ENCODE results near the gene MAU2. TPM values are rescaled to one million over a fixed set of nuclear protein-coding genes. Genes with fewer than 3 reads are reported as not detected.
A peak's percentile ranks its signal among the peaks of the same experiment; 100 is the strongest.
"Not testable (repeated sequence)": the region's sequence is repeated elsewhere in the genome, so short reads cannot be mapped to it uniquely, and the experiment has no call there.

MAU2 gene
- polyA plus RNA-seq, 1 experiment = 14.7 TPM

GRCh38 chr19:19379527-19379926, 58.9 kb downstream of the MAU2 start:
- ChIA-PET POLR2A (no interaction called here), CTCF (interaction anchor here (1.5 to 1.8 kb wide), 2 partner anchors 13 to 111 kb away, joined by 3 to 7 read pairs; no protein-coding TSS in a partner anchor)
- no peak for DNase-seq (ENCODE audit: low read depth, low spot score)
- Histone ChIP-seq H3K27me3 (ENCODE audit: control insufficient read depth, insufficient read depth, low read length) (no peaks in the 10 kb centered on the region), H3K9me3 (ENCODE audit: control insufficient read depth, insufficient read depth, low read length) (no peaks in the 10 kb centered on the region; the same call in 1 of the 2 replicates), H3K27ac (ENCODE audit: low read depth, low read length) (no peak overlapping the region), H3K4me3 (ENCODE audit: low read depth, low read length) (no peak overlapping the region)
- TF ChIP-seq CTCF (IDR thresholded peaks at IDR 0.05; ENCODE audit: low read depth, low read length) = no peak

- H3K9me3 ChIP-seq (ENCODE audit: control insufficient read depth, insufficient read depth, low read length); POLR2A ChIA-PET; H3K4me3 ChIP-seq (ENCODE audit: low read depth, low read length); H3K27ac ChIP-seq (ENCODE audit: low read depth, low read length); H3K27me3 ChIP-seq (ENCODE audit: control insufficient read depth, insufficient read depth, low read length); DNase-seq (ENCODE audit: low read depth, low spot score): not testable (repeated sequence)
- CTCF ChIA-PET = interaction anchor here (1.5 to 1.8 kb wide), 2 partner anchors 14 to 110 kb away, joined by 3 to 7 read pairs; no protein-coding TSS in a partner anchor
Measured at GRCh38 chr19:19380316-19380715, 59.7 kb downstream of the MAU2 start.

DNA sequence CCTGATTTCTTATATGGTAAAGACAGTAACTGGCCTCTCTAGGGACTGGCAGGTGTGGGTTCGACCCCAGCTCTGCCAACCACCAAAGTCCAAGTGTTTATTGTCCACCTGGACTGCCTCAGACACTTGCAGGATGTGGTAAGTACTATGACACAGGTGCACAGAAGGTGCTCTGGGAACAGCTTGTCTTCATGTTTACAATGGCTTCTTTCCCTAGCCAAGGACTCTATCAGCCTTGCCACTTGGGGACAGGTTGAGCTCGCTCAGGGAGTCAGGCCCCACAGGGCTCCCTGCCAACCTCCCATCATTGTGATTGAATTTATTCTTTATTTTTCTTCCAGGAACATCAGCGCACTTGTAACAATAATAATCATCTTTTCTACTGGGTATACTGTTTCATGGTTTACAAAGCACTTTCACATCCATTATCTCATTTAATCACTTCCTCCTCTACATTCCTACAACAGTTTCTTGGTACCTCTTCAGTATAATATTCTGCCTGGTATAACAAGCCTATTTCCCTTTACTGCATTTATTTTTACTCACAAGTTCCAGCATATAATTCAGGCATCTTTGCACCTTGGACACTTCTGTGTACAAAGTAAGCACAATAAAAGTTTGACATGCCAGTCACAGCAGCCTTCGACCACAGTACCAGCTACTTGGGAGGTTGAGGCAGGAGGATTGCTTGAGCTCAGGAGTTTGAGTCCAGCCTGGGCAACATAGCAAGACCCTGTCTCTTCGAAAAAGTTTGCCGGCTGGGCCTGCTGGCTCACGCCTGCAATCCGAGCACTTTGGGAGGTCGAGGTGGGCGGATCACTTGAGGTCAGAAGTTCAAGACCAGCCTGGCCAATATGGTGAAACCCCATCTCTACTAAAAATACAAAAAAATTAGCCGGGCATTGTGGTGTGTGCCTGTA, 60.6 kb downstream of the MAU2 start:
- Histone ChIP-seq H3K9me3 (ENCODE audit: control insufficient read depth, insufficient read depth, low read length) (no peaks in the 10 kb centered on the region; the same call in 1 of the 2 replicates), H3K4me3 (ENCODE audit: low read depth, low read length) (no peak overlapping the region), H3K27ac (ENCODE audit: low read depth, low read length) (no peak overlapping the region), H3K27me3 (ENCODE audit: control insufficient read depth, insufficient read depth, low read length) (no peaks in the 10 kb centered on the region)
- no peak for TF ChIP-seq CTCF (IDR thresholded peaks at IDR 0.05; ENCODE audit: low read depth, low read length)
- DNase-seq (ENCODE audit: low read depth, low spot score) = no peak
- POLR2A ChIA-PET = no interaction called here
- CTCF ChIA-PET = interaction anchor here (0.7 to 1.5 kb wide), 3 partner anchors 15 to 111 kb away, joined by 3 to 5 read pairs (median 3); no protein-coding TSS in a partner anchor

GRCh38 chr19:19382118-19382517, 61.5 kb downstream of the MAU2 start:
- DNase-seq (ENCODE audit: low read depth, low spot score) = no peak
- Histone ChIP-seq H3K9me3 (ENCODE audit: control insufficient read depth, insufficient read depth, low read length) (no peaks in the 10 kb centered on the region; the same call in 1 of the 2 replicates), H3K27ac (ENCODE audit: low read depth, low read length) (no peak overlapping the region), H3K4me3 (ENCODE audit: low read depth, low read length) (no peak overlapping the region), H3K27me3 (ENCODE audit: control insufficient read depth, insufficient read depth, low read length) (no peaks in the 10 kb centered on the region)
- CTCF ChIA-PET = interaction anchor here (0.7 kb wide), 1 partner anchor 111 kb away, joined by 3 read pairs; no protein-coding TSS in a partner anchor
- POLR2A ChIA-PET = no interaction called here
- no peak for TF ChIP-seq CTCF (IDR thresholded peaks at IDR 0.05; ENCODE audit: low read depth, low read length)

DNA sequence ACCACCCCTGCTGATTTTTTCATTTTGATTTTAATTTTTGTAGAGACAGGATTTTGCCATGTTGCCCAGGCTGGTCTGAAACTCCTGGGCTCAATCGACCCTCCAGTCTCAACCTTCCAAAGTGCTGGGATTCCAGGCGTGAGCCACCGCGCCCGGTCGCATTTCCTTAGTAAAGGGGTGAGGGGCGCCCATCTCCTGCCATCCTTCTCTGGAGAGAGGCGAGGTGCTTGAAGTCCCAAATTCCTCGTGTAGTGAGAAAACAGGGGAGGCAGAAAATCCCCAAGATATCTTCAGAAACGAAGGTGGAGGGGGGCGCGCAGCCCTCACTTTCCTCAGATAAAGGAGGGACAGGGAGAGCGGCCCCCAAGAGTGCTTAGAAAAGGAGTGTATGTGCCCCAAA, 63.9 kb downstream of the MAU2 start:
- ChIA-PET CTCF (no interaction called here), POLR2A (interaction anchor here (0.6 to 1.6 kb wide), 4 partner anchors 10 to 43 kb away, joined by 3 to 11 read pairs (median 4); partner anchors contain the start of gene GATAD2A)
- peak overlapping the region; percentile 56 for H3K4me3 ChIP-seq (ENCODE audit: low read depth, low read length)
- TF ChIP-seq CTCF (IDR thresholded peaks at IDR 0.05; ENCODE audit: low read depth, low read length) = no peak
- no peaks in the 10 kb centered on the region for H3K27me3 ChIP-seq (ENCODE audit: control insufficient read depth, insufficient read depth, low read length)
- no peak for DNase-seq (ENCODE audit: low read depth, low spot score)
- peak overlapping the region; percentile 57 for H3K27ac ChIP-seq (ENCODE audit: low read depth, low read length)
- H3K9me3 ChIP-seq (ENCODE audit: control insufficient read depth, insufficient read depth, low read length) = no peaks in the 10 kb centered on the region; the same call in 1 of the 2 replicates

Data from AG04450 (cell line).